GM18505 (cell line): ENCODE measurements around the gene TUBA4B.

ENCODE experiments used
- ATAC-seq: cut with Tn5 transposase; IDR thresholded peaks from one replicate; pipeline ENCODE4 v1.9.1; 2021; ENCODE audit not compliant: unreplicated experiment
- POLR2A ChIP-seq: IDR thresholded peaks from 4 replicates; pipeline ENCODE4 v1.6.1; 2011; ENCODE audit warnings: borderline replicate concordance; ENCODE audit not compliant: insufficient read depth, insufficient read length; ENCODE audit errors: extremely low read depth

Gene TUBA4B

DNA sequence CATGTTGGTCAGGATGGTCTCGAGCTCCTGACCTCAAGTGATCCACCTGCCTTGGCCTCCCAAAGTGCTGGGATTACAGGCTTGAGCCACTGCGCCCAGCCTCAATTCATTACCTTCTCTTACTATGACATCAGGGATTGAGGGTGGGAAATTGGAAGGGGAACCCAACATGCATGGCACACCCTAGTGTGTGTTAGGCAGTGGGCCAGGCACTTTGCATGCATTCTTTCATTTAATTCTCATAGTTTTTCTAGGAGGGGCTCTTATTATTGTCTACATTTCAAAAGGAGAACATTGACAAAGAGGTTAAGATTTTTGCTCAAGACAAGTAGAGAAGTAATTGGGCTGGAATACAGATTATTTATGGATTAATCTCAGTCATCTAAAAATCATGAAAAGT, 15.3 kb downstream of the TUBA4B start:
- TF ChIP-seq POLR2A, result no peak

DNA sequence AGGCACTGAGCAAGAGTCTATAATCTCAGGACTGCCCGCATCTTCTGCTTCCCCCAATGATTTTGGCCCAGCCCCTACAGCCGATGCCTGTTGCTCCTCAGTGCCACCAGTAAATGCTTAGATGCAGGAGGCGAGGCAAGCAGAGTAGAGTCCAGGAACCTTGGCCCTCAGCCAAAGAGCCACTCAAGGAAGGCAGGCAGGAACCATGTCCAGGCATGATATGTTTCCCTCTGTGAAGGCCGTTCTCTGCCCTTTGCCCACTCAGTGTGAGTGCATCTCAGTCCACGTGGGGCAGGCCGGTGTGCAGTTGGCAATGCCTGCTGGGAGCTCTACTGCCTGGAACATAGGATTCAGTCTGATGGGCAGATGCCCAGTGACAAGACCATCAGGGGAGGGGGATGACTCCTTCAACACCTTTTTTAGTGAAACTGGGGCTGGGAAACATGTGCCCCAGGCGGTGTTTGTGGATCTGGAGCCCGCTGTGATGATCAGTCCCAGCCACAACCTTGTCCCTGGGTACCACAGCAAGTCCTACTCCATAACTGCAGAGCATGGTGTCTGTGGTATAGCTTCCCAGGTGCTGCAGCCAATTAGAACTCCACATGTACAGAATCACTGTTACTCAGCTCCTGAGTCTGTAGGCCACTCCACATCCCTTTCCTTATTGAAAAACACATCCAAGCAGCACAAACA, 16.5 kb downstream of the TUBA4B start:
- no peak for ATAC-seq
- no peak for TF ChIP-seq POLR2A

More for the DNA sequence above, 15.3 kb downstream of the TUBA4B start:
- ATAC-seq, result no peak

DNA sequence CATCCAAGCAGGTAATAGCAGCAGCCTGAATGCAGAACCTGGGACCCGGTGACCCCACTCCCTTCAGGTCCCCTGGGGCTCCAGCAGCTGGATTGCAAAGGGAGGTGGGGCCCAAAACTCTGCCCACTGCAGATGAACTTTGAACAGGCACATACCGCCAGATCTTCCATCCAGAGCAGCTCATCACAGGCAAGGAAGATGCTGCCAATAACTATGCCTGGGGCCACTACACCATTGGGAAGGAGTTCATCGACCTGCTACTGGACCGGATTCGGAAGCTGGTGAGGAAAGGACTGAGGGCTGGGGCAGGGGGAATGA, 17.0 kb downstream of the TUBA4B start:
- ATAC-seq, result no peak
- TF ChIP-seq POLR2A, result no peak

DNA sequence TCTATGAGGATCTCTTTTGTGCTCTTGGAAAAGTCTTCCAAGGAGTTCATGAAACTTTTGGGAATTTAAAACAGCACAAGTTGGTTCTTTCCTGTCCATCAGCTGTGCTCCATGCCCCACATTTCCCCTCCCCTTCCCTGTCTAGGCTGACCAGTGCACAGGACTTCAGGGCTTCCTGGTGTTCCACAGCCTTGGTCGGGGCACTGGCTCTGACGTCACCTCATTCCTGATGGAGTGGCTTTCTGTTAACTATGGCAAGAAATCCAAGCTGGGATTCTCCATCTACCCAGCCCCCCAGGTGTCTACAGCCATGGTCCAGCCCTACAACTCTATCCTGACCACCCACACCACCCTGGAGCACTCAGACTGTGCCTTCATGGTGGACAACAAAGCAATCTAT, 18.0 kb downstream of the TUBA4B start:
- no peak for TF ChIP-seq POLR2A
- no peak for ATAC-seq

DNA sequence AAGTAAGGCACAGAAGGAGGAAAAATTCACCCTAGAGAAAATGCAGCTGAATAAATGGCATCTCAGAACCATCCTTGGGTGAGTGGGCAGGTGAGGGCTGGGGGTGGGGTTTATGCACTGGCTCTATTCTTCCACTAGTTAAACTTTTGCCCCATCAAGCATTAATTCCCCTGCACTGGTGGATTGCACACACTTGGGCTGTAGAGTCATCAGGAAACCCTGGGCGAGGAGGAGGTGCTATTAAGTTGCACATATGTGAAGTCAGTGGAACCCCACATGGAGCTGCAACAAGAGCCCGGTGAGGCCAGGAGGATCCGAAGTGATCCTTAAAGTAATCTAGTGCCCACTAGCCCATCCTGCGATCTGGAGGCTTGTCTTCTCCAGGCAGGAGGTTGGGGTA, 19.3 kb downstream of the TUBA4B start:
- no peak for ATAC-seq
- TF ChIP-seq POLR2A, result no peak

DNA sequence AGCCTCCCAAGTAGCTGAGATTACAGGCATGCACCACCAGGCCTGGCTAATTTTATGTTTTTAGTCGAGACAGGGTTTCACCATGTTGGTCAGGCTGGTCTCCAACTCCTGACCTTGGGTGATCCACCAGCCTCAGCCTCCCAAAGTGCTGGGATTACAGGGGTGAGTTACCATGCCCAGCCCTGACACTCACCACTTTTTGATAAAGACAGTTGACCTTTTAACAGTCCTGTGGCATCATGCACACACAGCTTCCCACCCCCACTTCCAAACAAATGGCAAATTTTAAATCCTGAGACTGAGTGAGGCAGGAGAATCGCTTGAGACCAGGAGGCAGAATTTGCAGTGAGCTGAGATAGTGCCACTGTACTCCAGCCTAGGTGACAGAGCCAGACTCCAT, 20.0 kb downstream of the TUBA4B start:
- no peak for ATAC-seq
- no peak for TF ChIP-seq POLR2A

DNA sequence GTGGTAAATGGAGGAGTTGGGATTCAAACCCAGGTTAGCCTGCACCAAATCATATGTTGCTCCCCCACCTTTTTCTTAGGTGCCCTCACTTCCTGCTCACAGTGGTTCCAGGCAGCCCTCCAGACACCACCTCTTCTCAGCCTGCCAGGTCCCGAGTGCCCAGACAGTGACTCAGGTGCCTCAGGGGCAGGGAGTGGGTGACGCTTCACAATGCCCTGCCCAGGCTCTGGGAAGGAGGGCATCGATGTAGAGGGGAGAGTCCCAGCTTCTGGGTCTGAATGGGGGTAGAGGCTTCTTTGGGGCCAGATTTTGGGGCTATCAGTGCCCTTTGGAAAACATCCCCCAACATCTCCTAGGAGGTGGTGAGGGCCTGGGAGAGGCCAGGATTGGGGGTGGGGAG, 20.9 kb downstream of the TUBA4B start:
- no peak for ATAC-seq
- TF ChIP-seq POLR2A, result no peak

DNA sequence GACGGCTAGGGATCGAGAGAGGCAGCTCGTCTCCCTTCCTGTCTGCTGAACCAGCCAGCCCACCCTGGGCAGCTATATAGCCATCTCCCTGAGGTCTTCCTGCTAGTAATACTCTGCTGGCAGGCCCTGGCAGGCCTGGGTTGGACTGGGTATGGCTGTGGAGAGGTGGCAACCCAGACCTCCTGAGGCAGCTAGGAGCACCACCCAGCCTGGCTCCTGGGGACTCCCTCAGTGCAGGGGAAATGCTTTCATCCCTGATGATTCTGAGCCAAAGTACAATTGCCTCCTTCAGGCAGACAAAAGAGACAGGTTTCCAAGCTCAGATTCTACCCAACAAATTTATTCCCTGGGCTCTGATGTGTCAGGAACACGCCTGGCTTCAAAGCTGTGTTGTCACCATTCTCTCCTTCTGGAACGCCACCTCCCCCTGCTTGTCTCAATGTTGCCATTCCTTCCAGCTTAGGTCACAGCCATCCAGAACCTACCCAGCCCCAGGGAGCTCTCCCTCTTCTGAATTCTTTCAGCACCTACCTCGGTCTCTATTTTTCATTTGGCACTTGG, 21.4 kb downstream of the TUBA4B start:
- TF ChIP-seq POLR2A, result no peak

DNA sequence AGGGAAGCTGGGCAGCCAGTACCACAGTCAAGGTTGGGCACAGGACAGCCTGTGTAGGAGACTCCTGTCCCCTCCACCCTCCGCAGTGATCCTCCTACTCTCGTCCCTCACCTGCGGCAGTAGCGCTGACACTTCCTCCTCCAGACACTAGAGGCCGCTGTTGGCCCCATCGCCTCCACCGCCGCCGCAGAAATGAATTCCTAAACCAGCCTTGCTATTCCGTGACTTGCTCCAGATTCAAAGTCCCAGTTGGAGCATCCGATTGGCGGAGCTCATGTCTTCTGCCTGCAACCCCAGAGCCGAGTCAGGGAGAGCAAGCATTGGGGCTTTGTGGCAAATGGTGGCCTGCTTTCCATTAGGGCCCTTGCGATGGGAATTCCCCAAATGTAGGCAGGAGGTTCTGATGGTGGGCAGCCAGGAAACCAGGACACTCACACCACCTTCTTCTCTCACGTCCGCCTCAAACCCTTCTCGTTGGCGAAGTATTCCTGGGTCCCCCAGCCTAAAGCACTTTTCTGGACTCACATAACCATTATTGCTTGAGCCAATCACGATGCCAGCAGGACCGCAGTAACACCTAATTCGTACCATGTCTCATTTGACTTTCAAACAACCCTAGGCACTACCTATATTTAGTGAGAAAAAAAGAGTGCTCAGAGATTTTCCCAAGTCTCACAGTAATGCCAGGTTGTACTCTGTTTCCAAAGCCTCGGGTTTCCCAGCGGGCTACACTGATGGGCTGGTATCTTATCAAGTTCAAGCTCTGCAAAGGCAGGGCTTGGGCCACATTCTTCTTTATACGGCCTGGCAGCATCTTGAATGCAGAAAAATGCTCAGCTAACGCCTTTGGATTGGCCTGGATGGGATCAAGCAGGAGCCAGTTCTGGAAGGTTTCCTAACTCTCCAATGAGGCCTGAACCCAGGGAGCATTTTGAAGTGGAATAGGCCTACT, 24.9 kb downstream of the TUBA4B start:
- TF ChIP-seq POLR2A, result peak; percentile 49
- no peak for ATAC-seq

More for the DNA sequence above, 21.4 kb downstream of the TUBA4B start:
- no peak for ATAC-seq

DNA sequence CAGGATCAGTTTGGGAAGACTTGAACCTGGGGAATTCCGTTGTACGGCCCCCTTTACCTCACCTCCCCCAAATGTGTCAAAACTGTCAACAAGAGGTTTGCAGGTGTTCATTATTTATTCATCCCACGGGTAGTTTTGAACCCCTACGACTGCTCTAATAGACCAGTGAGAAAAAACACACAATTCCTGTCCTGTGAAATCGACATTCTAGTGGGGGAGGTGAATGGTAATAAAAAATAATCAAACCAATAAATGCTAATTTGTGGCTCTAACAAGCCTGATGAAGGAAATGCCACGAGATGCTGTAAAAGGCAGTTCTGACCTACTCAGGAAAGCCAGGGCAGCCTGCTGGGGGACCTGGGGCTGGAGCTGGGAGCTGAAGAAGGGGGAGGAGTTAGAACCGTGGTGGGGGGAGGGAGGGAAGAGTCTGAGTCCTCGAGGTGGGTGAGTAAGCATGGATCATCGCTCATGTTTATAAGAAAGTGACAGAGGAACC, 25.7 kb downstream of the TUBA4B start:
- no peak for TF ChIP-seq POLR2A
- no peak for ATAC-seq

DNA sequence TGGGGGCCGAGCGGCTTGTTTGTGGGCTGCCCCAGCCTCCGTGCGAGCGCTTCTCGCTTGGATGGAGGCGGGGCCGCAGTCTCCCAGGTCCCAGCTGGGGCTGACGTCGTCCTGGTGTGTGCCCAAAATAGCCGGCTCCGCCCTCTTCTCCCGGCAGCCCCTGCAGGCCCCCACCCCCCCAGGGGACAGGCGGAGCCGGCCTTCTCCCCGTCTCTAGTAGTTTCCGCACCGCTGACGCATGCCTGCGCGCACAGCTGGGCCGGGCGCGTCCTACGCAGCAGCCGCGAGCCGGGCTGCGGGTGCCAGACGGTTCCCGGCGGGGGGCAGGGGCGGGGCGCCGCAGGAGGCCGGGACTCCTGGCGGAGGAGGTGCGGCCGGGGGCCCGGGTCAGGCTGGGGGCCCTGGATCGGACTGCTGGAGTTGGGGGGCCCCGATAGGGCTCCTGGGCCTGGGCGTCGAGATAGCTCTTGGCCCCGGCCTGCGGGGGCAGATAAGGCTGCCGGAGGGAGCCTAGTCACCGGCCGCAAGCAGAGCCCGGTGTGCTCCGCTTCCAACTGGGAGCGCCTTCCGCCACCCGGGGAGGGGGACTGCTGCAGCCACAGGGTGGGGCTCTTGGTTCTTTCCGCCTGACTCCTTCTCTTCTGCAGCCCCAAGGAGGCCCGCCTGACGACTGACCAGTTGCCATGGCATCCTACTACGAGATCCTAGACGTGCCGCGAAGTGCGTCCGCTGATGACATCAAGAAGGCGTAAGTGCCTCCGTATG, 26.3 kb downstream of the TUBA4B start, which contains the start of gene DNAJB2:
Gene DNAJB2 (plus strand): TSS at position 216 of the 765 bp plus-strand sequence. CDS start 468 bp downstream, at position 684.
- ATAC-seq, result peak; percentile 85
- peak; percentile 85 for TF ChIP-seq POLR2A

DNA sequence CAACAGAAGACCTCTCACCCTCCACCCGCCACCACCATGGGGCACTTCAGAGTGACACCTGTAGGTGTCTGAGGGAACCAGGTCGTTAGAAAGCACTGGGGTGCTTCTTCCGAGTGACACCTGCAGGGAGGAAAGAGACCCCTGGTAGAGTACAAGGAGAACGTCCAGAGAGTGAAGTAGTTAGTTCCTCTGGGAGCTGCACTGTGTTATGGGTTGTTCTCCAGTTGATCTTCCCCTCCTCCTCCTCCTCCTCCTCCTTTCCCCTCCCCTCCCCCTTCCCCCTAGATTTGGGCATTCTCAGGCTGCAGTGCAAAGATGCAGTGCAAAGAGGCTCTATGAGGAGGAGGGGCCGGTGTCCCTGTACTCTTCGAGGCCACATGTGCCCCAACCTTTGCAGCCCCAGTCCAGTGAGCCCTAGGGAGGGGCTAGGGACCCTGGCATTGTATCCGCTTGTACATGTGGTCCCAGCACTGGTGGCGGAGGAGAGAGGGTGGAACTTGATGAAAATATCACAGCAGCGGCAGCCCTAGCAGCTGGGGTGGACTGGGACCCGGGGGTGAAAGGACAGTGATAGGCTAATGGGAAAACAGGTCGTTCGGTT, 27.0 kb downstream of the TUBA4B start:
- no peak for ATAC-seq
- TF ChIP-seq POLR2A, result no peak
